ENCODE data around the gene CLEC2L.

The CLEC2L gene

DNA sequence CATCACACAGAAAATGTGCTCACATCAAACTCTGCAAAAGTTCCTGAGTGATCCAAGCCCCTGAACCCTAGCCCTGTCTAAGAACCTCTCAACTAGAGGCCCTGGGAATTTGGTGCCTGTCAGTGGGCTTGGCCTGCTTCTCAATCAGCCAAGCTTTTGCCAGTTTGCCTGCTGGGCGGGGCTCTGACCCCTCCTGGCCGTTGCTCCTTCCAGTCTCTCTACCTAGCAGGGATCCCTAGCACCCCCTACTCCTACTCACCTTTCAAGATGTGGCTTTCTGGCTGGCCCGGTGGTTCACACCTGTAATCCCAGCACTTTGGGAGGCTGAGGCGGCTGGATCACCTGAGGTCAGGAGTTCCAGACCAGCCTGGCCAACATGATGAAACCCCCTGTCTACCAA is 42.1 kb upstream of the CLEC2L start:
- WGBS = 72% methylated on average over 4 of the region's 4 CpGs
- no peak overlapping the region for H2BK12ac ChIP-seq (ENCODE audit: low read length in 2 of 2)
- H3K4me1 ChIP-seq (ENCODE audit: control insufficient read depth, insufficient read depth, low read depth, low read length) = peaks cover 15% of the 10 kb centered on the region
- H2AFZ ChIP-seq (ENCODE audit: low read depth, low read length) = no peak overlapping the region
- no peak overlapping the region for H3K27ac ChIP-seq (ENCODE audit: low read length, poor library complexity, severe bottlenecking)
- no peak overlapping the region for H3K18ac ChIP-seq (ENCODE audit: low read depth in 1 of 2, low read length in 2 of 2)
- H3K4me2 ChIP-seq (ENCODE audit: low read length, poor library complexity, severe bottlenecking) = no peak overlapping the region
- H3K4me3 ChIP-seq (ENCODE audit: insufficient read depth in 1 of 2, low read depth in 1 of 2, low read length in 2 of 2) = no peak overlapping the region
- H3K4ac ChIP-seq (ENCODE audit: low read depth in 1 of 2, low read length in 2 of 2) = no peak overlapping the region
- H3K36me3 ChIP-seq (ENCODE audit: control insufficient read depth in 1 of 2, insufficient read depth in 2 of 2, low read depth in 1 of 2, low read length in 2 of 2) = peaks cover 0 to 5% of the 10 kb centered on the region in 2 experiments
- no peak for DNase-seq
- no peak overlapping the region for H2BK15ac ChIP-seq (ENCODE audit: low read depth, poor library complexity, severe bottlenecking)
- no peak overlapping the region for H2AK5ac ChIP-seq (ENCODE audit: low read length, severe bottlenecking)
- no peak overlapping the region for H2BK120ac ChIP-seq (ENCODE audit: low read depth, low read length)
- no peak overlapping the region for H3K14ac ChIP-seq (ENCODE audit: low read length in 2 of 2)
- no peaks in the 10 kb centered on the region for H3K79me1 ChIP-seq (replicated peaks; ENCODE audit: low read length, poor library complexity, severe bottlenecking)
- H2BK5ac ChIP-seq (ENCODE audit: low read depth, low read length, poor library complexity, severe bottlenecking) = no peak overlapping the region
- H3K23ac ChIP-seq (ENCODE audit: low read length in 2 of 2) = no peak overlapping the region
- H4K91ac ChIP-seq (ENCODE audit: low read length) = no peak overlapping the region
- H4K8ac ChIP-seq (ENCODE audit: low read length) = no peak overlapping the region
- H3K9ac ChIP-seq (ENCODE audit: low read length) = no peak overlapping the region
- H3K27me3 ChIP-seq (ENCODE audit: control insufficient read depth in 1 of 2, insufficient read depth in 1 of 2, low read length in 2 of 2) = peaks cover 37 to 71% of the 10 kb centered on the region in 2 experiments
- no peaks in the 10 kb centered on the region for H3K9me3 ChIP-seq (ENCODE audit: control insufficient read depth, low read length)

DNA sequence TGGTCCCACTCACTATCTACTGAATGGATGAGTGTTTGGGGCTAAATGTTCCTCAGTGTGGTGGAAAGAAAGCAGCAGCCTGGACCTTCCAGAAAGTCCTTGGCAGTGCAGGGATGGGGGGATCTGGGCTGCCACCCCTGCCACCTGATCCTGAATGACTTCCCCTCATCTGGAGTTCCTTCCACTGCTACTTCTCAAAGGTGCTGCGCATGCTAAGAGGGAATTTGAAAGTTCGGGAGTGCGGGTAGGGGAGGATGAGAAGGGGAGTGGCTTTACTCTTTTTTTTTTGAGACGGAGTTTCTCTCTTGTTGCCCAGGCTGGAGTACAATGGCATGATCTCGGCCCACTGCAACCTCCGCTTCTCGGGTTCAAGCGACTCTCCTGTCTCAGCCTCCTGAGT is 41.4 kb upstream of the CLEC2L start:
- Histone ChIP-seq H2BK5ac (ENCODE audit: low read depth, low read length, poor library complexity, severe bottlenecking) (no peak overlapping the region), H3K27me3 (ENCODE audit: control insufficient read depth in 1 of 2, insufficient read depth in 1 of 2, low read length in 2 of 2) (peaks cover 42 to 69% of the 10 kb centered on the region in 2 experiments), H3K4ac (ENCODE audit: low read depth in 1 of 2, low read length in 2 of 2) (no peak overlapping the region), H3K9ac (ENCODE audit: low read length) (no peak overlapping the region), H3K9me3 (ENCODE audit: control insufficient read depth, low read length) (no peaks in the 10 kb centered on the region), H2BK12ac (ENCODE audit: low read length in 2 of 2) (no peak overlapping the region), H3K18ac (ENCODE audit: low read depth in 1 of 2, low read length in 2 of 2) (no peak overlapping the region), H4K91ac (ENCODE audit: low read length) (no peak overlapping the region), H3K4me2 (ENCODE audit: low read length, poor library complexity, severe bottlenecking) (no peak overlapping the region), H2BK120ac (ENCODE audit: low read depth, low read length) (no peak overlapping the region), H3K36me3 (ENCODE audit: control insufficient read depth in 1 of 2, insufficient read depth in 2 of 2, low read depth in 1 of 2, low read length in 2 of 2) (peaks cover 0 to 5% of the 10 kb centered on the region in 2 experiments), H4K8ac (ENCODE audit: low read length) (no peak overlapping the region), H3K14ac (ENCODE audit: low read length in 2 of 2) (peak overlapping the region in 1 of 2 experiments; percentile 30), H2AK5ac (ENCODE audit: low read length, severe bottlenecking) (no peak overlapping the region), H3K79me1 (replicated peaks; ENCODE audit: low read length, poor library complexity, severe bottlenecking) (no peaks in the 10 kb centered on the region), H2AFZ (ENCODE audit: low read depth, low read length) (no peak overlapping the region), H3K4me3 (ENCODE audit: insufficient read depth in 1 of 2, low read depth in 1 of 2, low read length in 2 of 2) (no peak overlapping the region), H3K27ac (ENCODE audit: low read length, poor library complexity, severe bottlenecking) (no peak overlapping the region), H2BK15ac (ENCODE audit: low read depth, poor library complexity, severe bottlenecking) (no peak overlapping the region), H3K4me1 (ENCODE audit: control insufficient read depth, insufficient read depth, low read depth, low read length) (peaks cover 15% of the 10 kb centered on the region), H3K23ac (ENCODE audit: low read length in 2 of 2) (no peak overlapping the region)
- no peak for DNase-seq
- 86% methylated on average over 8 of the region's 8 CpGs for WGBS

DNA sequence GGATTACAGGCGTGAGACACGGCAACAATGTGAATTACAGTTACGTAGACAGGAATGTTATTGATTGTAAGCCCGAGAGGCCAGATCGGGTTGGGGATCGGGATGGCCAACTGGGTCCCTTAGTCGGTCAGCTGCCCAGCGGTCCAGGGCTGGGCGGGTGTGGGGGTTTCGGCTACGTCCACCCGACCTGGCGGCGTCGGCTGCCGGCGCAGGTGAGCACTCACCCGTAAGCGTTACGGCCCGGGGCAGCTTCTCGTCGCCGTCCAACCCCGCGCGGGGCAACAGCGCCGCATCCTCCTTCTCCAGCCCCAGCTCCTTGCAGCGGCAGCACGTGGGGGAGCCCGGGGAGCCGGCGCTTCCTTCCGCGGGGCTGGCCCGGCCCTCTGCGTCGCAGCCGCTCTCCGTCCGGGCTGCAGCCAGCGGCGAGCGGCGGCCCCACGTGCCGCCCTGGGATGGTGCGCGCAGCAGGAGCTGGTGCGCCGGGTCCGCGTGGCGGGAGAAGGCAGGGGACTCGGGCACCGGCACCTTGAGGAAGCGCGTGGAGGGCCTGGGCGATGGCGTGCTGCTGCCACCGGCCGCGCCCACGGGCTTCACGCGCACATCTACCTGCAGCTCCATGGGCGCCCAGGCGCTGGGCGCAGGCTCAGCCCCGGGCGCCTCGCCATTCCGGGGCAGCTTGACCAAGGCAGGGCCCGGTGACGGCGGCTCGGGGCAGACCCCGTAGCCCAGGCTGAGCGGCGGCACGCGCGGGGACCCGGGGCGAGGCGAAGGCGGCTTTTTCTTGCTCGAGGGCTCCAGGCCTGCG is 40.6 kb upstream of the CLEC2L start:
- Histone ChIP-seq H3K4me1 (ENCODE audit: control insufficient read depth, insufficient read depth, low read depth, low read length) (peaks cover 15% of the 10 kb centered on the region), H3K9ac (ENCODE audit: low read length) (no peak overlapping the region), H2BK12ac (ENCODE audit: low read length in 2 of 2) (no peak overlapping the region), H3K36me3 (ENCODE audit: control insufficient read depth in 1 of 2, insufficient read depth in 2 of 2, low read depth in 1 of 2, low read length in 2 of 2) (peaks cover 0 to 5% of the 10 kb centered on the region in 2 experiments), H2BK5ac (ENCODE audit: low read depth, low read length, poor library complexity, severe bottlenecking) (no peak overlapping the region), H3K27me3 (ENCODE audit: control insufficient read depth in 1 of 2, insufficient read depth in 1 of 2, low read length in 2 of 2) (peaks cover 50 to 71% of the 10 kb centered on the region in 2 experiments), H2BK120ac (ENCODE audit: low read depth, low read length) (no peak overlapping the region), H3K4me3 (ENCODE audit: insufficient read depth in 1 of 2, low read depth in 1 of 2, low read length in 2 of 2) (peak overlapping the region in 1 of 2 experiments; percentile 48), H3K4me2 (ENCODE audit: low read length, poor library complexity, severe bottlenecking) (peak overlapping the region; percentile 80), H4K8ac (ENCODE audit: low read length) (peak overlapping the region; percentile 5), H3K4ac (ENCODE audit: low read depth in 1 of 2, low read length in 2 of 2) (no peak overlapping the region), H3K79me1 (replicated peaks; ENCODE audit: low read length, poor library complexity, severe bottlenecking) (no peaks in the 10 kb centered on the region), H2BK15ac (ENCODE audit: low read depth, poor library complexity, severe bottlenecking) (no peak overlapping the region), H3K27ac (ENCODE audit: low read length, poor library complexity, severe bottlenecking) (no peak overlapping the region), H3K14ac (ENCODE audit: low read length in 2 of 2) (peak overlapping the region in 1 of 2 experiments; percentile 28), H3K18ac (ENCODE audit: low read depth in 1 of 2, low read length in 2 of 2) (no peak overlapping the region), H4K91ac (ENCODE audit: low read length) (no peak overlapping the region), H2AK5ac (ENCODE audit: low read length, severe bottlenecking) (no peak overlapping the region), H3K9me3 (ENCODE audit: control insufficient read depth, low read length) (no peaks in the 10 kb centered on the region), H2AFZ (ENCODE audit: low read depth, low read length) (no peak overlapping the region), H3K23ac (ENCODE audit: low read length in 2 of 2) (peak overlapping the region in 1 of 2 experiments; percentile 67)
- 6% methylated on average over 70 of the region's 90 CpGs for WGBS
- DNase-seq = peak; percentile 17

- H2BK15ac ChIP-seq (ENCODE audit: low read depth, poor library complexity, severe bottlenecking) = no peak overlapping the region
- peaks cover 39 to 74% of the 10 kb centered on the region in 2 experiments for H3K27me3 ChIP-seq (ENCODE audit: control insufficient read depth in 1 of 2, insufficient read depth in 1 of 2, low read length in 2 of 2)
- no peak overlapping the region for H2BK5ac ChIP-seq (ENCODE audit: low read depth, low read length, poor library complexity, severe bottlenecking)
- no peak for DNase-seq
- no peaks in the 10 kb centered on the region for H3K79me1 ChIP-seq (replicated peaks; ENCODE audit: low read length, poor library complexity, severe bottlenecking)
- no peak overlapping the region for H2BK12ac ChIP-seq (ENCODE audit: low read length in 2 of 2)
- H3K4me2 ChIP-seq (ENCODE audit: low read length, poor library complexity, severe bottlenecking) = no peak overlapping the region
- H3K4me1 ChIP-seq (ENCODE audit: control insufficient read depth, insufficient read depth, low read depth, low read length) = peaks cover 22% of the 10 kb centered on the region
- H3K36me3 ChIP-seq (ENCODE audit: control insufficient read depth in 1 of 2, insufficient read depth in 2 of 2, low read depth in 1 of 2, low read length in 2 of 2) = peaks cover 0 to 5% of the 10 kb centered on the region in 2 experiments
- 89% methylated on average over 2 of the region's 5 CpGs for WGBS
- H4K91ac ChIP-seq (ENCODE audit: low read length) = no peak overlapping the region
- H3K4ac ChIP-seq (ENCODE audit: low read depth in 1 of 2, low read length in 2 of 2) = no peak overlapping the region
- no peak overlapping the region for H4K8ac ChIP-seq (ENCODE audit: low read length)
- H3K23ac ChIP-seq (ENCODE audit: low read length in 2 of 2) = no peak overlapping the region
- no peak overlapping the region for H2AFZ ChIP-seq (ENCODE audit: low read depth, low read length)
- no peak overlapping the region for H2BK120ac ChIP-seq (ENCODE audit: low read depth, low read length)
- H3K14ac ChIP-seq (ENCODE audit: low read length in 2 of 2) = no peak overlapping the region
- peaks cover 6% of the 10 kb centered on the region for H3K9me3 ChIP-seq (ENCODE audit: control insufficient read depth, low read length)
- H3K27ac ChIP-seq (ENCODE audit: low read length, poor library complexity, severe bottlenecking) = no peak overlapping the region
- no peak overlapping the region for H3K18ac ChIP-seq (ENCODE audit: low read depth in 1 of 2, low read length in 2 of 2)
- H3K9ac ChIP-seq (ENCODE audit: low read length) = no peak overlapping the region
- no peak overlapping the region for H3K4me3 ChIP-seq (ENCODE audit: insufficient read depth in 1 of 2, low read depth in 1 of 2, low read length in 2 of 2)
- no peak overlapping the region for H2AK5ac ChIP-seq (ENCODE audit: low read length, severe bottlenecking)
These were observed 36.0 kb upstream of the CLEC2L start for GRCh38 chr7:139487366-139488080.
